K562 (cell line): Measurements from ENCODE around the gene FBXW11. TPM values are rescaled to one million over a fixed set of nuclear protein-coding genes. Genes with fewer than 3 reads are reported as not detected.
A peak's percentile ranks its signal among the peaks of the same experiment; 100 is the strongest.

Experiments used
- ADNP ChIP-seq: fragments of 200-800 bp; sonication (Bioruptor generic); IDR thresholded peaks from 2 replicates; pipeline ENCODE4 v1.6.1; 2016; ENCODE audit warnings: missing genetic modification characterization, missing compliant biosample characterization
- BCOR ChIP-seq: fragments of 450-650 bp; IDR thresholded peaks from 2 replicates; pipeline ENCODE4 v1.6.1; 2016
- CBX1 ChIP-seq: sonication (generic); IDR thresholded peaks from 2 replicates; pipeline ENCODE4 v1.6.1; 2016; ENCODE audit warnings: antibody characterized with exemption, low read depth, mild to moderate bottlenecking
- CC2D1A ChIP-seq: fragments of 450-650 bp; IDR thresholded peaks from 2 replicates; pipeline ENCODE4 v1.6.1; 2017; ENCODE audit warnings: mild to moderate bottlenecking
- DNMT1 ChIP-seq: fragments of 450-650 bp; IDR thresholded peaks from 2 replicates; pipeline ENCODE4 v1.6.1; 2016; ENCODE audit warnings: antibody characterized with exemption, mild to moderate bottlenecking
- FOXA3 ChIP-seq, 2 experiments: fragments of 450-650 bp in 1 of 2; sonication (generic) in 1 of 2; formaldehyde crosslinking; IDR thresholded peaks in 1 of 2; conservative IDR thresholded peaks in 1 of 2; 2 replicates each; pipeline versions ENCODE4 v1.4.0 to v1.8.0; 2020 to 2022; ENCODE audit warnings: mild to moderate bottlenecking in 2 of 2, missing genetic modification reagents in 1 of 2
- FOXJ2 ChIP-seq: fragments of 200-800 bp; sonication (Bioruptor generic); IDR thresholded peaks from 2 replicates; pipeline ENCODE4 v1.6.1; 2016; ENCODE audit warnings: missing genetic modification characterization, missing compliant biosample characterization
- MEF2D ChIP-seq: conservative IDR thresholded peaks from 2 replicates; pipeline ENCODE4 v1.6.1; 2016; ENCODE audit warnings: low read depth, missing genetic modification characterization, missing compliant biosample characterization
- MTA2 ChIP-seq: fragments of 450-650 bp; IDR thresholded peaks from 2 replicates; pipeline ENCODE4 v1.6.1; 2016; ENCODE audit warnings: low read depth
- POLR2H ChIP-seq: IDR thresholded peaks from 2 replicates; pipeline ENCODE4 v1.6.1; 2016; ENCODE audit warnings: missing genetic modification characterization, low read depth, mild to moderate bottlenecking, control low read depth, missing compliant biosample characterization, moderate library complexity
- PURB ChIP-seq: sonication (generic); formaldehyde crosslinking; IDR thresholded peaks from 2 replicates; pipeline ENCODE4 v1.9.0; 2021; ENCODE audit warnings: low read depth, mild to moderate bottlenecking, missing genetic modification reagents
- RBBP5 ChIP-seq: fragments of 200-600 bp; sonication (generic); IDR thresholded peaks from 2 replicates; pipeline ENCODE4 v1.6.1; 2012; ENCODE audit warnings: borderline replicate concordance, mild to moderate bottlenecking, low read length, control low read depth, inconsistent platforms; ENCODE audit not compliant: insufficient read depth, poor library complexity, severe bottlenecking
- RBM17 ChIP-seq: fragments of 200-400 bp; formaldehyde crosslinking; IDR thresholded peaks from 2 replicates; pipeline ENCODE4 v1.6.1; 2017; ENCODE audit warnings: low read depth, mild to moderate bottlenecking, low read length, borderline replicate concordance
- RFX7 ChIP-seq: fragments of 250-450 bp; sonication (Bioruptor Pico); IDR thresholded peaks from 2 replicates; pipeline ENCODE4 v1.5.1; 2021; ENCODE audit warnings: mild to moderate bottlenecking
- SLC30A9 ChIP-seq: fragments of 250-450 bp; sonication (Bioruptor Pico); IDR thresholded peaks from 2 replicates; pipeline ENCODE4 v1.8.0; 2022; ENCODE audit warnings: mild to moderate bottlenecking, moderate library complexity
- SMARCC2 ChIP-seq: fragments of 450-650 bp; IDR thresholded peaks from 2 replicates; pipeline ENCODE4 v1.6.1; 2017; ENCODE audit warnings: antibody characterized with exemption, moderate library complexity, mild to moderate bottlenecking, low read depth
- STAT5B ChIP-seq: fragments of 250-450 bp; sonication (Bioruptor Pico); IDR thresholded peaks from 2 replicates; pipeline ENCODE4 v1.8.0; 2021; ENCODE audit warnings: mild to moderate bottlenecking, inconsistent platforms
- TAF7 ChIP-seq: fragments of 450-650 bp; IDR thresholded peaks from 2 replicates; pipeline ENCODE4 v1.6.1; 2016; ENCODE audit warnings: missing genetic modification characterization, missing compliant biosample characterization
- THRAP3 ChIP-seq: fragments of 450-650 bp; IDR thresholded peaks from 2 replicates; pipeline ENCODE4 v1.6.1; 2016; ENCODE audit warnings: mild to moderate bottlenecking, inconsistent platforms, borderline replicate concordance
- ZBTB17 ChIP-seq: fragments of 450-650 bp; formaldehyde crosslinking; IDR thresholded peaks from 2 replicates; pipeline ENCODE4 v1.4.0; 2020; ENCODE audit warnings: mild to moderate bottlenecking
- ZNF212 ChIP-seq: fragments of 450-650 bp; formaldehyde crosslinking; IDR thresholded peaks from 2 replicates; pipeline ENCODE4 v1.4.0; 2020; ENCODE audit warnings: mild to moderate bottlenecking
- ZNF644 ChIP-seq: fragments of 200-800 bp; sonication (Bioruptor generic); IDR thresholded peaks from 2 replicates; pipeline ENCODE4 v1.6.1; 2016; ENCODE audit warnings: low read depth, missing genetic modification characterization, missing compliant biosample characterization
- ZNF707 ChIP-seq: fragments of 250-450 bp; sonication (Bioruptor Pico); conservative IDR thresholded peaks from 2 replicates; pipeline ENCODE4 v1.8.0; 2022; ENCODE audit warnings: inconsistent platforms, mild to moderate bottlenecking, moderate library complexity
- polyA plus RNA-seq, 8 experiments: library from polyadenylated mRNA; depleted of rRNA in 4 of 8; stranded (reverse) in 5 of 8; unstranded in 3 of 8; fragments of >200 nt; fragmentation: Nextera tagmentation in 2 of 8; fragmentation: Illumina TruSeq in 1 of 8; extraction: Ambion mirVana in 2 of 8; extraction: Trizol in 1 of 8; gene quantifications; 2 replicates each; pipeline versions ENCODE4 v1.2.1 to v1.2.3, GENCODE V29; 2011 to 2014; ENCODE audit warnings: inconsistent platforms in 1 of 8, missing spikeins in 1 of 8
- total RNA-seq, 7 experiments: library from RNA; depleted of rRNA in 6 of 7; stranded (reverse); fragments of >200 nt in 6 of 7; fragmentation: Illumina TruSeq in 2 of 7; extraction: Trizol in 2 of 7; gene quantifications; 2 replicates each; pipeline versions ENCODE4 v1.2.1 to v1.2.3, GENCODE V29; 2011 to 2021; ENCODE audit warnings: low replicate concordance in 1 of 7
- TF ChIP-seq, protein P1 (sequence below): fragments of 200-800 bp; sonication (Bioruptor generic); IDR thresholded peaks from 2 replicates; pipeline ENCODE4 v1.6.1; 2017; ENCODE audit warnings: missing genetic modification characterization, missing compliant biosample characterization
- TF ChIP-seq, protein P2 (sequence below): fragments of 250-450 bp; sonication (Bioruptor Pico); IDR thresholded peaks from 2 replicates; pipeline ENCODE4 v1.8.0; 2022; ENCODE audit warnings: moderate library complexity, mild to moderate bottlenecking, inconsistent platforms
- TF ChIP-seq, protein P3 (sequence below): sonication (generic); formaldehyde crosslinking; IDR thresholded peaks from 2 replicates; pipeline ENCODE4 v1.8.1; 2023; ENCODE audit warnings: mild to moderate bottlenecking, missing genetic modification reagents

The FBXW11 gene
- total and polyA plus RNA-seq, 9 of the 15 experiments (the other 6 are each of a cell fraction or from before 2014, with no cell fraction given): 3.0 to 28.6 (median 23.6) TPM

DNA sequence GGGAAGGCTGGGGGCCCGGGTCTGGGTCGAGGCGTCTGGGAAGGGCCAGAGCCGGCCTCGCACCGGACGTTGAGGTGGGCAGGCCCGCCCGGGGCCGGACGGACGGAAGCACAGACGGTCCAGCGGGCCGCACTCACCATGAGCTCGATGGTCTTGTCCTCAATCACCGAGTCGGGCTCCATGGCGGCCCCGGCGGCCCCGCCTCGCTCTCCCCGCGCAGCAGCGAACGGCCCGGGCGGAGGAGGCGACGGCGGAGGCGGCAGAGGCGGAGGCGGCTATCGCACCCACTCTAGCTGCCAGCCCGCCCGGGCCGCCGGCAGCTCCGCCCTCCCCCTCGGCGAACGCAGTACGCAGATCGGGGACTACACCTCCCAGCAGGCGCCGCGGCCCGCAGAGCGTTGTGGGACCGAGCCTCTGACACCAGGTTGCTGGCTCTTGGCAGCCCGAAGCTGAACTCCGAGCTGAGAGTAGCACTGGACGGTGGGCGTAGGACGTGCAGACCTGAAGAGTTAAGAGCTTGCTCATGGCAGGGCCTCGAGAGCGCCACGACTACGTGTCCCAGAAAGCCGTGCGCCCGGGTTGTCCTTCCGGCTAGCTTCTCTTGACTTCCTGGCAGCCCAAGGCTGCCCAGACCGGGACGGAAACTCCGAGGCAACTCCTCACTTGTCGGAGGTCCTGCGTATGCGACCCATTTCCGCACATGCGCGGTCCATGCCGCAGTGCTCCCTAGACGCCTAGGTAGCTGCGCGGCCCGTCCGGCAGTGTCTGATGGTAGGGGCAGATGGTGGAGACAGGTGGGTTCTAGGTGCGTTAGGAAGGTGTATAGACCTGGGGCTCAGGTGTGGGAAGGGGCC, at the start of gene FBXW11 (continued):
- TF ChIP-seq BCOR: no peak
- TF ChIP-seq RFX7 (CRISPR knock-in tag): no peak
- no peak for TF ChIP-seq FOXJ2 (tag)
- no peak for TF ChIP-seq RBM17
- TF ChIP-seq CBX1: no peak
- peak; percentile 73 for TF ChIP-seq TAF7
- TF ChIP-seq MEF2D: peak; percentile 76; the same call in 1 of the 2 replicates
- TF ChIP-seq ZBTB17: peak; percentile 91
- peak in 1 of 2 experiments; percentile 58; a peak in 1 of 4 replicates for TF ChIP-seq FOXA3 (CRISPR knock-in tag; conservative IDR thresholded peaks at IDR 0.05 in 1 of 2, IDR thresholded peaks at IDR 0.05 in 1 of 2)
- TF ChIP-seq MTA2: no peak
- TF ChIP-seq STAT5B: no peak
- TF ChIP-seq, protein P1, sequence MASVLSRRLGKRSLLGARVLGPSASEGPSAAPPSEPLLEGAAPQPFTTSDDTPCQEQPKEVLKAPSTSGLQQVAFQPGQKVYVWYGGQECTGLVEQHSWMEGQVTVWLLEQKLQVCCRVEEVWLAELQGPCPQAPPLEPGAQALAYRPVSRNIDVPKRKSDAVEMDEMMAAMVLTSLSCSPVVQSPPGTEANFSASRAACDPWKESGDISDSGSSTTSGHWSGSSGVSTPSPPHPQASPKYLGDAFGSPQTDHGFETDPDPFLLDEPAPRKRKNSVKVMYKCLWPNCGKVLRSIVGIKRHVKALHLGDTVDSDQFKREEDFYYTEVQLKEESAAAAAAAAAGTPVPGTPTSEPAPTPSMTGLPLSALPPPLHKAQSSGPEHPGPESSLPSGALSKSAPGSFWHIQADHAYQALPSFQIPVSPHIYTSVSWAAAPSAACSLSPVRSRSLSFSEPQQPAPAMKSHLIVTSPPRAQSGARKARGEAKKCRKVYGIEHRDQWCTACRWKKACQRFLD: peak; percentile 91
- peak; percentile 93 for TF ChIP-seq RBBP5
- no peak for TF ChIP-seq ZNF707 (CRISPR knock-in tag)
- TF ChIP-seq, protein P2, sequence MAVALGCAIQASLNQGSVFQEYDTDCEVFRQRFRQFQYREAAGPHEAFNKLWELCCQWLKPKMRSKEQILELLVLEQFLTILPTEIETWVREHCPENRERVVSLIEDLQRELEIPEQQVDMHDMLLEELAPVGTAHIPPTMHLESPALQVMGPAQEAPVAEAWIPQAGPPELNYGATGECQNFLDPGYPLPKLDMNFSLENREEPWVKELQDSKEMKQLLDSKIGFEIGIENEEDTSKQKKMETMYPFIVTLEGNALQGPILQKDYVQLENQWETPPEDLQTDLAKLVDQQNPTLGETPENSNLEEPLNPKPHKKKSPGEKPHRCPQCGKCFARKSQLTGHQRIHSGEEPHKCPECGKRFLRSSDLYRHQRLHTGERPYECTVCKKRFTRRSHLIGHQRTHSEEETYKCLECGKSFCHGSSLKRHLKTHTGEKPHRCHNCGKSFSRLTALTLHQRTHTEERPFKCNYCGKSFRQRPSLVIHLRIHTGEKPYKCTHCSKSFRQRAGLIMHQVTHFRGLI (CRISPR knock-in tag): 0 out of 2 replicates have a peak, but pooled peaks have one; percentile 33
- no peak for TF ChIP-seq ZNF212
- TF ChIP-seq, protein P3, sequence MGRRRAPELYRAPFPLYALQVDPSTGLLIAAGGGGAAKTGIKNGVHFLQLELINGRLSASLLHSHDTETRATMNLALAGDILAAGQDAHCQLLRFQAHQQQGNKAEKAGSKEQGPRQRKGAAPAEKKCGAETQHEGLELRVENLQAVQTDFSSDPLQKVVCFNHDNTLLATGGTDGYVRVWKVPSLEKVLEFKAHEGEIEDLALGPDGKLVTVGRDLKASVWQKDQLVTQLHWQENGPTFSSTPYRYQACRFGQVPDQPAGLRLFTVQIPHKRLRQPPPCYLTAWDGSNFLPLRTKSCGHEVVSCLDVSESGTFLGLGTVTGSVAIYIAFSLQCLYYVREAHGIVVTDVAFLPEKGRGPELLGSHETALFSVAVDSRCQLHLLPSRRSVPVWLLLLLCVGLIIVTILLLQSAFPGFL (CRISPR knock-in tag): no peak
- TF ChIP-seq THRAP3: no peak
- TF ChIP-seq CC2D1A: no peak
- no peak for TF ChIP-seq PURB (CRISPR knock-in tag)
- peak; percentile 56; the same call in 1 of the 2 replicates for TF ChIP-seq POLR2H (tag)
- no peak for TF ChIP-seq ADNP
- TF ChIP-seq ZNF644: peak; percentile 85
- no peak for TF ChIP-seq DNMT1
- TF ChIP-seq SLC30A9 (CRISPR knock-in tag): no peak
- no peak for TF ChIP-seq SMARCC2
